GM23338 (cell line): ENCODE data around the gene ARL5B. TPM values are rescaled to one million over a fixed set of nuclear protein-coding genes. Genes with fewer than 3 reads are reported as not detected.

Source experiments
- ATAC-seq: fragments of 200-7000 bp; cut with Tn5 transposase; 3 replicates; pipeline ENCODE4 v1.9.1; 2020
- DNase-seq: peaks from one replicate; pipeline ENCODE4 v3.0.0-alpha.2; 2015; ENCODE audit warnings: low spot score
- H2AFZ ChIP-seq: fragments of 200-600 bp; sonication (generic); 2 replicates; pipeline ENCODE4 v1.8.0; 2016; ENCODE audit warnings: antibody characterized with exemption, mild to moderate bottlenecking, moderate library complexity
- H3F3A ChIP-seq: fragments of 200-600 bp; sonication (generic); replicated peaks from 2 replicates; pipeline ENCODE4 v1.8.0; 2017; ENCODE audit warnings: antibody characterized with exemption, mixed run types, low read depth
- H3K27ac ChIP-seq: fragments of 200-600 bp; sonication (generic); 2 replicates; pipeline ENCODE4 v1.6.1; 2016; ENCODE audit warnings: low read depth
- H3K27me3 ChIP-seq: fragments of 200-600 bp; sonication (generic); 2 replicates; pipeline ENCODE4 v1.8.0; 2016; ENCODE audit warnings: mild to moderate bottlenecking, mixed run types, moderate library complexity; ENCODE audit not compliant: insufficient read depth
- H3K36me3 ChIP-seq: fragments of 200-600 bp; sonication (generic); 2 replicates; pipeline ENCODE4 v1.8.0; 2016; ENCODE audit warnings: mild to moderate bottlenecking; ENCODE audit not compliant: insufficient read depth
- H3K4me1 ChIP-seq: fragments of 200-600 bp; sonication (generic); 2 replicates; pipeline ENCODE4 v1.8.0; 2016; ENCODE audit warnings: mild to moderate bottlenecking, moderate library complexity; ENCODE audit not compliant: insufficient read depth
- H3K4me2 ChIP-seq: fragments of 200-600 bp; sonication (generic); 2 replicates; pipeline ENCODE4 v1.7.1; 2017; ENCODE audit warnings: mixed run types
- H3K4me3 ChIP-seq: fragments of 200-600 bp; sonication (generic); 2 replicates; pipeline ENCODE4 v1.6.1; 2016; ENCODE audit warnings: mixed run types
- H3K79me2 ChIP-seq: fragments of 200-600 bp; sonication (generic); replicated peaks from 2 replicates; pipeline ENCODE4 v1.8.0; 2017; ENCODE audit warnings: mild to moderate bottlenecking; ENCODE audit not compliant: insufficient read depth
- H3K9me2 ChIP-seq: fragments of 200-600 bp; sonication (generic); 2 replicates; pipeline ENCODE4 v1.8.0; 2017; ENCODE audit not compliant: insufficient read depth
- H4K20me1 ChIP-seq: fragments of 200-600 bp; sonication (generic); replicated peaks from 2 replicates; pipeline ENCODE4 v1.8.0; 2017; ENCODE audit warnings: mild to moderate bottlenecking; ENCODE audit not compliant: insufficient read depth
- H3K27ac Mint-ChIP-seq: 2 replicates; pipeline ENCODE4 v1.8.0; 2020; ENCODE audit warnings: inconsistent platforms, mild to moderate bottlenecking, moderate library complexity, mixed read lengths
- H3K27me3 Mint-ChIP-seq: 3 replicates; pipeline ENCODE4 v1.8.0; 2022; ENCODE audit warnings: low read depth, mild to moderate bottlenecking, moderate library complexity, mixed read lengths, inconsistent platforms; ENCODE audit not compliant: insufficient read depth, poor library complexity
- H3K36me3 Mint-ChIP-seq: 3 replicates; pipeline ENCODE4 v1.8.0; 2021; ENCODE audit warnings: low read depth, mild to moderate bottlenecking, inconsistent platforms, moderate library complexity, mixed read lengths
- H3K4me1 Mint-ChIP-seq: 3 replicates; pipeline ENCODE4 v1.8.0; 2020; ENCODE audit warnings: mild to moderate bottlenecking, inconsistent platforms, mixed read lengths
- H3K4me3 Mint-ChIP-seq: 3 replicates; pipeline ENCODE4 v1.8.0; 2021; ENCODE audit warnings: moderate library complexity, mild to moderate bottlenecking, inconsistent platforms, mixed read lengths
- H3K9me3 Mint-ChIP-seq: 3 replicates; pipeline ENCODE4 v1.8.0; 2020; ENCODE audit warnings: moderate library complexity, mild to moderate bottlenecking, inconsistent platforms, mixed read lengths
- CREB1 ChIP-seq: fragments of 250-450 bp; sonication (Bioruptor Pico); IDR thresholded peaks from 2 replicates; pipeline ENCODE4 v1.5.0; 2020; ENCODE audit warnings: low read depth, mild to moderate bottlenecking, moderate library complexity
- EZH2 ChIP-seq: fragments of 200-600 bp; sonication (generic); IDR thresholded peaks from one replicate; pipeline ENCODE4 v1.8.0; 2017; ENCODE audit warnings: antibody characterized with exemption, mild to moderate bottlenecking, low read depth; ENCODE audit not compliant: unreplicated experiment
- EZH2phosphoT487 ChIP-seq: fragments of 200-600 bp; sonication (generic); IDR thresholded peaks from one replicate; pipeline ENCODE4 v1.8.1; 2018; ENCODE audit warnings: antibody characterized with exemption; ENCODE audit not compliant: unreplicated experiment
- JUNB ChIP-seq: IDR thresholded peaks from one replicate; pipeline ENCODE4 v1.6.1; 2016; ENCODE audit warnings: antibody characterized with exemption; ENCODE audit not compliant: unreplicated experiment
- NANOG ChIP-seq: IDR thresholded peaks from 2 replicates; pipeline ENCODE4 v1.6.1; 2016; ENCODE audit warnings: antibody characterized with exemption, borderline replicate concordance
- POLR2AphosphoS5 ChIP-seq: IDR thresholded peaks from 2 replicates; pipeline ENCODE4 v1.6.1; 2016; ENCODE audit warnings: antibody characterized with exemption, low read depth
- REST ChIP-seq: IDR thresholded peaks from one replicate; pipeline ENCODE4 v1.6.1; 2018; ENCODE audit warnings: antibody characterized with exemption; ENCODE audit not compliant: unreplicated experiment
- STAT1 ChIP-seq: IDR thresholded peaks from one replicate; pipeline ENCODE4 v1.6.1; 2016; ENCODE audit warnings: antibody characterized with exemption; ENCODE audit not compliant: unreplicated experiment
- ZNF114 ChIP-seq: fragments of 250-450 bp; sonication (Bioruptor Pico); IDR thresholded peaks from 2 replicates; pipeline ENCODE4 v1.5.0; 2020; ENCODE audit warnings: mild to moderate bottlenecking, moderate library complexity
- ZNF331 ChIP-seq: fragments of 250-450 bp; sonication (Bioruptor Pico); IDR thresholded peaks from 2 replicates; pipeline ENCODE4 v1.5.0; 2020; ENCODE audit warnings: low read depth, mild to moderate bottlenecking, moderate library complexity
- polyA plus RNA-seq: library from polyadenylated mRNA; unstranded; fragments of >200 nt; fragmentation: Nextera tagmentation; extraction: Ambion mirVana; gene quantifications from 2 replicates; pipeline ENCODE4 v1.2.1, GENCODE V29; 2016
- total RNA-seq: library from RNA; depleted of rRNA; stranded (reverse); fragments of >200 nt; shearing (Covaris generic); gene quantifications from 2 replicates; pipeline ENCODE4 v1.2.3, GENCODE V29; 2014
- TF ChIP-seq, protein P1 (sequence below): fragments of 250-450 bp; sonication (Bioruptor Pico); IDR thresholded peaks from 2 replicates; pipeline ENCODE4 v1.5.0; 2020; ENCODE audit warnings: mild to moderate bottlenecking, moderate library complexity
- TF ChIP-seq, protein P2 (sequence below), 2 experiments: fragments of 200-600 bp in 1 of 2; sonication (generic) in 1 of 2; conservative IDR thresholded peaks; 2 replicates each; pipeline versions ENCODE4 v1.5.1 to v1.6.1; 2016 to 2017; ENCODE audit warnings: antibody characterized with exemption in 2 of 2, low read depth in 2 of 2, mild to moderate bottlenecking in 2 of 2, moderate library complexity in 1 of 2
- TF ChIP-seq, protein P3 (sequence below): IDR thresholded peaks from 2 replicates; pipeline ENCODE4 v1.6.1; 2016; ENCODE audit warnings: antibody characterized with exemption

ARL5B gene
- total and polyA plus RNA-seq, 2 experiments from 2014 or later: 22.8 to 76.4 TPM

DNA sequence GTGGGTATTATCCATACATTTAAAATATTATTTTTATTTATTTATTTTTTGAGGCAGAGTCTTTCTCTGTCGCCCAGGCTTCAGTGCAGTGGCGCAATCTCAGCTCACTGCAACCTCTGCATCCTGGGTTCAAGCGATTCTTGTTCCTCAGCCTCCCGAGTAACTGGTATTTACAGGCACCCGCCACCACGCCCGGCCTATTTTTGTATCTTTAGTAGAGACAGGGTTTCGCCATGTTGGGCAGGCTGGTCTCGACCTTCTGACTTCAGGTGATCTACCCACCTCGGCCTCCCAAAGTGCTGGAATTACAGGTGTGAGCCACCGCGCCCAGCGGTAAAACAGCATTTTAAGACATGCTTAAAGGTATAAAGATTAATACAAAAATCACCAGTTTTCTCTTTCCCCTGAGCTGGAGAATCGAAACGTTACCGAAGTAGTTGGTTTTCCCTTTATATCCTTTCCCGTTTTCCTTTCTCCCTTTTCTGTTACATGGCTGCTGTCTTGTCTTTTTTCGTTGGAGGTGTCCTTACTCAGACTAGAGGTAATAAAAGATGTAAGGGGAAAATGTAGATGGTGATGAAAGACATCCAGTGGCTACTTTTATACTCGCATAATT lies 1.7 kb downstream of the ARL5B start:
- no peak overlapping the region for H3K27ac ChIP-seq
- TF ChIP-seq, protein P1, sequence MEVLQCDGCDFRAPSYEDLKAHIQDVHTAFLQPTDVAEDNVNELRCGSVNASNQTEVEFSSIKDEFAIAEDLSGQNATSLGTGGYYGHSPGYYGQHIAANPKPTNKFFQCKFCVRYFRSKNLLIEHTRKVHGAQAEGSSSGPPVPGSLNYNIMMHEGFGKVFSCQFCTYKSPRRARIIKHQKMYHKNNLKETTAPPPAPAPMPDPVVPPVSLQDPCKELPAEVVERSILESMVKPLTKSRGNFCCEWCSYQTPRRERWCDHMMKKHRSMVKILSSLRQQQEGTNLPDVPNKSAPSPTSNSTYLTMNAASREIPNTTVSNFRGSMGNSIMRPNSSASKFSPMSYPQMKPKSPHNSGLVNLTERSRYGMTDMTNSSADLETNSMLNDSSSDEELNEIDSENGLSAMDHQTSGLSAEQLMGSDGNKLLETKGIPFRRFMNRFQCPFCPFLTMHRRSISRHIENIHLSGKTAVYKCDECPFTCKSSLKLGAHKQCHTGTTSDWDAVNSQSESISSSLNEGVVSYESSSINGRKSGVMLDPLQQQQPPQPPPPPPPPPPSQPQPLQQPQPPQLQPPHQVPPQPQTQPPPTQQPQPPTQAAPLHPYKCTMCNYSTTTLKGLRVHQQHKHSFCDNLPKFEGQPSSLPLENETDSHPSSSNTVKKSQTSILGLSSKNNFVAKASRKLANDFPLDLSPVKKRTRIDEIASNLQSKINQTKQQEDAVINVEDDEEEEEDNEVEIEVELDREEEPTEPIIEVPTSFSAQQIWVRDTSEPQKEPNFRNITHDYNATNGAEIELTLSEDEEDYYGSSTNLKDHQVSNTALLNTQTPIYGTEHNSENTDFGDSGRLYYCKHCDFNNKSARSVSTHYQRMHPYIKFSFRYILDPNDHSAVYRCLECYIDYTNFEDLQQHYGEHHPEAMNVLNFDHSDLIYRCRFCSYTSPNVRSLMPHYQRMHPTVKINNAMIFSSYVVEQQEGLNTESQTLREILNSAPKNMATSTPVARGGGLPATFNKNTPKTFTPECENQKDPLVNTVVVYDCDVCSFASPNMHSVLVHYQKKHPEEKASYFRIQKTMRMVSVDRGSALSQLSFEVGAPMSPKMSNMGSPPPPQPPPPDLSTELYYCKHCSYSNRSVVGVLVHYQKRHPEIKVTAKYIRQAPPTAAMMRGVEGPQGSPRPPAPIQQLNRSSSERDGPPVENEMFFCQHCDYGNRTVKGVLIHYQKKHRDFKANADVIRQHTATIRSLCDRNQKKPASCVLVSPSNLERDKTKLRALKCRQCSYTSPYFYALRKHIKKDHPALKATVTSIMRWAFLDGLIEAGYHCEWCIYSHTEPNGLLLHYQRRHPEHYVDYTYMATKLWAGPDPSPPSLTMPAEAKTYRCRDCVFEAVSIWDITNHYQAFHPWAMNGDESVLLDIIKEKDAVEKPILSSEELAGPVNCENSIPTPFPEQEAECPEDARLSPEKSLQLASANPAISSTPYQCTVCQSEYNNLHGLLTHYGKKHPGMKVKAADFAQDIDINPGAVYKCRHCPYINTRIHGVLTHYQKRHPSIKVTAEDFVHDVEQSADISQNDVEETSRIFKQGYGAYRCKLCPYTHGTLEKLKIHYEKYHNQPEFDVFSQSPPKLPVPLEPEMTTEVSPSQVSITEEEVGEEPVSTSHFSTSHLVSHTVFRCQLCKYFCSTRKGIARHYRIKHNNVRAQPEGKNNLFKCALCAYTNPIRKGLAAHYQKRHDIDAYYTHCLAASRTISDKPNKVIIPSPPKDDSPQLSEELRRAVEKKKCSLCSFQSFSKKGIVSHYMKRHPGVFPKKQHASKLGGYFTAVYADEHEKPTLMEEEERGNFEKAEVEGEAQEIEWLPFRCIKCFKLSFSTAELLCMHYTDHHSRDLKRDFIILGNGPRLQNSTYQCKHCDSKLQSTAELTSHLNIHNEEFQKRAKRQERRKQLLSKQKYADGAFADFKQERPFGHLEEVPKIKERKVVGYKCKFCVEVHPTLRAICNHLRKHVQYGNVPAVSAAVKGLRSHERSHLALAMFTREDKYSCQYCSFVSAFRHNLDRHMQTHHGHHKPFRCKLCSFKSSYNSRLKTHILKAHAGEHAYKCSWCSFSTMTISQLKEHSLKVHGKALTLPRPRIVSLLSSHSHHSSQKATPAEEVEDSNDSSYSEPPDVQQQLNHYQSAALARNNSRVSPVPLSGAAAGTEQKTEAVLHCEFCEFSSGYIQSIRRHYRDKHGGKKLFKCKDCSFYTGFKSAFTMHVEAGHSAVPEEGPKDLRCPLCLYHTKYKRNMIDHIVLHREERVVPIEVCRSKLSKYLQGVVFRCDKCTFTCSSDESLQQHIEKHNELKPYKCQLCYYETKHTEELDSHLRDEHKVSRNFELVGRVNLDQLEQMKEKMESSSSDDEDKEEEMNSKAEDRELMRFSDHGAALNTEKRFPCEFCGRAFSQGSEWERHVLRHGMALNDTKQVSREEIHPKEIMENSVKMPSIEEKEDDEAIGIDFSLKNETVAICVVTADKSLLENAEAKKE (CRISPR knock-in tag): no peak
- no peak for TF ChIP-seq ZNF331 (CRISPR knock-in tag)
- TF ChIP-seq CREB1 (CRISPR knock-in tag): no peak
- no peak for TF ChIP-seq POLR2AphosphoS5
- TF ChIP-seq, protein P2, sequence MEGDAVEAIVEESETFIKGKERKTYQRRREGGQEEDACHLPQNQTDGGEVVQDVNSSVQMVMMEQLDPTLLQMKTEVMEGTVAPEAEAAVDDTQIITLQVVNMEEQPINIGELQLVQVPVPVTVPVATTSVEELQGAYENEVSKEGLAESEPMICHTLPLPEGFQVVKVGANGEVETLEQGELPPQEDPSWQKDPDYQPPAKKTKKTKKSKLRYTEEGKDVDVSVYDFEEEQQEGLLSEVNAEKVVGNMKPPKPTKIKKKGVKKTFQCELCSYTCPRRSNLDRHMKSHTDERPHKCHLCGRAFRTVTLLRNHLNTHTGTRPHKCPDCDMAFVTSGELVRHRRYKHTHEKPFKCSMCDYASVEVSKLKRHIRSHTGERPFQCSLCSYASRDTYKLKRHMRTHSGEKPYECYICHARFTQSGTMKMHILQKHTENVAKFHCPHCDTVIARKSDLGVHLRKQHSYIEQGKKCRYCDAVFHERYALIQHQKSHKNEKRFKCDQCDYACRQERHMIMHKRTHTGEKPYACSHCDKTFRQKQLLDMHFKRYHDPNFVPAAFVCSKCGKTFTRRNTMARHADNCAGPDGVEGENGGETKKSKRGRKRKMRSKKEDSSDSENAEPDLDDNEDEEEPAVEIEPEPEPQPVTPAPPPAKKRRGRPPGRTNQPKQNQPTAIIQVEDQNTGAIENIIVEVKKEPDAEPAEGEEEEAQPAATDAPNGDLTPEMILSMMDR (conservative IDR thresholded peaks at IDR 0.05; ENCODE audit: low read depth in 2 of 2): no peak
- no peak for TF ChIP-seq JUNB
- no peak for TF ChIP-seq NANOG
- TF ChIP-seq EZH2phosphoT487: no peak
- no peak for TF ChIP-seq REST
- TF ChIP-seq, protein P3, sequence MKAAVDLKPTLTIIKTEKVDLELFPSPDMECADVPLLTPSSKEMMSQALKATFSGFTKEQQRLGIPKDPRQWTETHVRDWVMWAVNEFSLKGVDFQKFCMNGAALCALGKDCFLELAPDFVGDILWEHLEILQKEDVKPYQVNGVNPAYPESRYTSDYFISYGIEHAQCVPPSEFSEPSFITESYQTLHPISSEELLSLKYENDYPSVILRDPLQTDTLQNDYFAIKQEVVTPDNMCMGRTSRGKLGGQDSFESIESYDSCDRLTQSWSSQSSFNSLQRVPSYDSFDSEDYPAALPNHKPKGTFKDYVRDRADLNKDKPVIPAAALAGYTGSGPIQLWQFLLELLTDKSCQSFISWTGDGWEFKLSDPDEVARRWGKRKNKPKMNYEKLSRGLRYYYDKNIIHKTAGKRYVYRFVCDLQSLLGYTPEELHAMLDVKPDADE: no peak
- TF ChIP-seq STAT1: no peak
- TF ChIP-seq ZNF114 (CRISPR knock-in tag): no peak
- TF ChIP-seq EZH2: no peak
- peaks cover 66% of the 10 kb centered on the region for H3K79me2 ChIP-seq
- DNase-seq (no peak), ATAC-seq (no peak)
- H3K27ac Mint-ChIP-seq: peak overlapping the region; percentile 49; the same call in 1 of the 2 replicates
- no peaks in the 10 kb centered on the region for H3K9me2 ChIP-seq
- H4K20me1 ChIP-seq: peaks cover 28% of the 10 kb centered on the region; the same call in 1 of the 2 replicates
- peak overlapping the region; percentile 71 for H3K4me3 ChIP-seq
- no peak overlapping the region for H2AFZ ChIP-seq
- no peaks in the 10 kb centered on the region for H3K27me3 ChIP-seq
- peaks cover 27% of the 10 kb centered on the region for H3K4me1 Mint-ChIP-seq
- peak overlapping the region; percentile 79 for H3K4me2 ChIP-seq
- H3K27me3 Mint-ChIP-seq: peaks cover 6% of the 10 kb centered on the region
- H3K36me3 ChIP-seq: no peaks in the 10 kb centered on the region
- no peaks in the 10 kb centered on the region for H3F3A ChIP-seq
- peaks cover 14% of the 10 kb centered on the region for H3K4me1 ChIP-seq
- H3K9me3 Mint-ChIP-seq: no peaks in the 10 kb centered on the region
- peak overlapping the region; percentile 67 for H3K4me3 Mint-ChIP-seq
- peaks cover 21% of the 10 kb centered on the region; the same call in 2 of the 3 replicates for H3K36me3 Mint-ChIP-seq
